ENCODE results near the gene FOXN1.
"Not testable (repeated sequence)": the region's sequence is repeated elsewhere in the genome, so short reads cannot be mapped to it uniquely, and the experiment has no call there.

Gene FOXN1

GRCh38 chr17:28499684-28500357 is 6.3 kb upstream of the FOXN1 start:
- DNase-seq (ENCODE audit: low spot score): no peak

DNA sequence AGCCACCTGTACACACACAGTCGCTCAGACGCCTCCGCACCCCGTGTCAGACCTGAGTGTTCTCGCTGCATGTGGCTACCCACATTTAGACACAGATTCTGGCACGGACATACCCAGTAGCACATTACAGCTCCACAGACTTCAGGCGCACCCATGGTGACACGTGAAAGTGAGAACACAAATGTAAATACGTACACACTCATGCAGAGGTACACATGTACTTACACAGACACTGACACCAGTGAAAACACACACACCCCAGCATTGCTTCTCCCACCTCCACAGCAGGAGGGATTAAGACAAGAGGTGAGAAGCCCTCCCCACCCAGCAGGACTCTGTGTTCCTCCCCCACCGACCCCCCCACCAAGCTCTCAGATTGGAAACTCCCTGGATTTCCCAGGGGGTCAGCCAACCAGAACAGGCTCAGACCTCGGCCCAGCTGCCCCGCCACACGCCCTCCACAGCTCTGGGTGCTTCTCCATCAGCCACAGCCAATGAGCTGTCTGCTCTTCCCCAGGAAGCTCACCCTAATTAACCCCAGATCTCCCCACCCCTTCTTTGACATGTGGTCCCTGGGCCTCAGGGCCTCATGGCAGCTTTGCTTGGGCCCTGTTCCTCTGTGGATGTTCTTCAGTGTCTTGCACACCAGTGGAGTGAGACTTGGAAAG is 5.3 kb upstream of the FOXN1 start:
- DNase-seq (ENCODE audit: low spot score): no peak

DNA sequence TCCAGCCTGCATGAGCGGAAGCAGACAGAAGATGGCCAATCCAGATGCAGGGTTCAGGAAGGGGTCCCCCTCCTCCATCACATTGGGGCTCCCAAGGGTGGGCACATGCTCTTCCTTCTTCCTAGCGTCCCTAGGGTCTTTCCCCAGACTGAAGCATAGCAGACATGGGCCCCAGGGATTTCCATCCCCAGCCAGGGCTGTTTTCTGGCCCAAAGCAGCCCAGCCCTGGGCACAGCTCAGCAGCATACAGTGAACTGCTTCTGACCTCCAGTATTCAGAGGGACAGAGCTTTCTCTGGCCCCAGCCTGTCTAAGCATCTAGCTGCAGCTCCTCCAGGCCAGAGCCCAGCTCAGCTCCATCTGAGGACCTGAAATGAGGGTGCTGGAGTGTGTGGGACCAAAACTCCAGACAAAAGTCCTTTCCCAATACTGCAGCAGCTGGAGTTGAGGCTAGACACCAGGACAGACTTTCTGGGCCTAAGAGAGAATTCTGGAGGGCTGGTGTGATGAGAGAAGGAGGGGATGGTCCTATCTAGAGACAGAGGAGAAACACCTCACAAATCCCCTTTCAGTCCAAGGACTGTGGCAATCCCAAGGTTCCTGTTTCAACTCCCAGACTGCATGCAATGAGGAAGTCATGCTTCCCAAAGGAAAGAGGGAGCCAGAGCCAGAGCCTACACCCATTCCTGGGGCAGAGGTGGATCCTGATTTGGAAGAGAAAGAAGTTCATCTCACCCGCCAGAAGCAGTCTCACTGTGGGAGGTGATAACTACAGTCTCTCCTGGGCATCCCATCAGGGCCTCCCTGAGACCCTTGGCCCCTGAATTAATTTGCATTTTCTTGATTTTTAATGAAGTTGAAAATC is 4.5 kb upstream of the FOXN1 start:
- DNase-seq (ENCODE audit: low spot score): no peak

- no peak for DNase-seq (ENCODE audit: low spot score)
These were observed 2.7 kb upstream of the FOXN1 start for GRCh38 chr17:28503420-28503819.

DNA sequence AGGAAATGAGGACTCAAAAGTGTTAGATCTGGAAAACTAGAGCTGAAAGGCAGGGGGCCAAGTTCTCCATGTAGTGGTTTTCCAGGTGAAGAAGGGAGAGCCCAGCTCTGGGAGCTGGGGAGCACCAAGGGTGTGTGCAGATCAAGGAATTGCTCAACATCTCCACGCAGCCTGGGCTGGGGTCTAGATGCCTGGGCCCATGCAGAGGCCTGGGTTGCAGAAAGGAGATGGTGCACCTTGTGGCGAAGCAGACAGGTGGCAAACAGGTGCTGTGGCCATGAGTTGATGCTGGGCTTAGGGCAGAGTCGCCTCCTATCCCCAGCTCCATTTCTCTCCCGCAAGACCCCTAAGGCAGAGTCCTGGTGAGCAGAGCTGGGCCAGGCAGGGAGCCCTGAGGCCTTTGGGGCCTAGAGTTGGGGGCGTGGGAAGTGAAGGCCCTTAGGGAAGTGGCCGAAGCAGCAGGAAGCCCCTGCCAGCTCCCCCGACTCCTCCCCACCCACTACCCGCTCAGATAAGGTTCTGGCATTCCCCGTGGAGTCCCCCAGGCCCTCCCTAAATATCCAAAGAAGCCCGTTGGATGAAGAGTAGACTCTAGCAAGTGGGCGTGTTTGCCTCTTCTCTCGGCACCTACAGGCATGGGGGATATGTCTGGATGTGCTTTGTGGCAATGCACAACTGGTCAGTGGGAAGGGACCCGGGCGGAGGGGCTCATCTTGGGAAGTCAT is 777 bp downstream of the FOXN1 start:
- DNase-seq (ENCODE audit: low spot score): no peak

- DNase-seq (ENCODE audit: low spot score): no peak
These were observed 1.5 kb downstream of the FOXN1 start for GRCh38 chr17:28507567-28508203.

- DNase-seq (ENCODE audit: low spot score): no peak
These were observed 2.1 kb downstream of the FOXN1 start for GRCh38 chr17:28508211-28508724.

DNA sequence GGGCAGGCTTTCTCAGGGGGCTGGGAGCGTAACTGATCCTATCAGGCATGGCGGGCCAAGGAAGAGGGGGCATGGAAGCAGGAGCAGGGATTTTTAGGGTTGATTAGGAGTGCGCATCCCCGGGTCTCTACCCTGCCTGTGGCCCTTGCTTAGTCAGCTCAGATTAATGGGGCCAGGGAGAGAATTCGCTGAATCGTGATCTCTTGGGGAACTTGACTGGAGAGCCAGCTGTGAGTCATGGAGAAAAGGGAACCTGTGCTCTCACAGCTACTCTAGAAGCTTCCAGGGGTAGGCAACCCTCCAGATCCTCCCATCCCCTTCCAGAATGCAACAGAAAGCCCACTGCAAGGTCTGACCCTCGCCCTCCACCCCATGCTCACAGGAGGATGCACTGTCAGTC is 3.6 kb downstream of the FOXN1 start:
- DNase-seq (ENCODE audit: low spot score): no peak

GRCh38 chr17:28511858-28512461 is 5.8 kb downstream of the FOXN1 start:
- no peak for DNase-seq (ENCODE audit: low spot score)

GRCh38 chr17:28513476-28513875 is 7.3 kb downstream of the FOXN1 start:
- DNase-seq (ENCODE audit: low spot score): no peak

- DNase-seq (ENCODE audit: low spot score): no peak
These were observed 8.4 kb downstream of the FOXN1 start for GRCh38 chr17:28514561-28515002.

DNA sequence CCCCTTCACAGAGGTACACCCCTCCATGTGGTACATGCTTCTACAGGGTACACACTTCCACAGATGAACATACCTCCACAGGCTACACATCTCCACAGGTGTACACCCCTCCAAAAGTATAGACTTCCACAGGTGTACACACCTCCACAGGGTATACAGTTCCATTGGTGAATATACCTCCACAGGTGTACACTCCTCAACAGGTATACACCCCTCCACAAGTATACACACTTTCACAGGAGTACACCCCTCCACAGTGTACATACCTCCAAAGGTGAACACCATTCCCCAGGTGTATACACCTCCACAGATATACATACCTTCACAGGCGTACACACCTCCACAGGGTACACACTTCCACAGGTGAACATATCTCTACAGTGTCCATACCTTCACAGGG is 9.4 kb downstream of the FOXN1 start:
- no peak for DNase-seq (ENCODE audit: low spot score)

DNA sequence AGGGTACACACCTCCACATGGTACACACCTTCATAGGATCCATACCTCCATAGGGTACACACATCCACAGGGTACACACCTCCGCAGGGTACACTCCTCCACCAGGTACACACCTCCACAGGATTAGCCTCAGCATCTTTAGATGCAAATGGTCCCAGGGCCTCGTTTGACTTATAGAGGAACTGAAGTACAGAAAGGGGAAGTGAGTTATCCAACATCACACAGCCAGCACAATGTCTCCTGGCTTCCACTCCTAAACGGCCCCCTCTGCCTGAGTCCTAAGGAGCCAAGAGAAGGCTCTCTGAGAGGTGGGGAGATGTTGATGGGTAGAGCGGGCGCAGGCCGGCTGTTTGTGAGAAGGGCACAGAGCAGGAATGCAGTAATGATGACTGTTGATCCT is 12.0 kb downstream of the FOXN1 start:
- no peak for DNase-seq (ENCODE audit: low spot score)

DNA sequence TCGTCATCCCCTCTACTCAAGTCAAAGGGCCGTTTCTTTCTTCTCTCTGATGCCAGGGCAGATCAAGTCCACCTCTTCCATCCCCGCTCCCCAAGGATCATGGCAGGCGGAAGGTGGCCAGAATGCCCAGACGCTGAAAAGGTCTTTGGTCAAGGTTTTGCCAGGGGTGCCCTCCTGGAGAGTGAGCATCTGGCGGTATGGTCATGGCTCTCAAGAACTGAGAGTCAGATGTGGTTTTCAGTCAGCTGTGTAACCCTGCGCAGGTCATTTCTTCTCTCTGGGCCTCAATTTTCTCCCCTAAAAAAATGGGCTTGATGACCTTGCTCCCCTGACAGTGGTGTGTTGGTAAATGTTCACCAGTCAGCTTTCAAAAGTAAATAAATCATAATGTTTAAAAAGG is 12.4 kb downstream of the FOXN1 start:
- DNase-seq (ENCODE audit: low spot score): no peak

DNA sequence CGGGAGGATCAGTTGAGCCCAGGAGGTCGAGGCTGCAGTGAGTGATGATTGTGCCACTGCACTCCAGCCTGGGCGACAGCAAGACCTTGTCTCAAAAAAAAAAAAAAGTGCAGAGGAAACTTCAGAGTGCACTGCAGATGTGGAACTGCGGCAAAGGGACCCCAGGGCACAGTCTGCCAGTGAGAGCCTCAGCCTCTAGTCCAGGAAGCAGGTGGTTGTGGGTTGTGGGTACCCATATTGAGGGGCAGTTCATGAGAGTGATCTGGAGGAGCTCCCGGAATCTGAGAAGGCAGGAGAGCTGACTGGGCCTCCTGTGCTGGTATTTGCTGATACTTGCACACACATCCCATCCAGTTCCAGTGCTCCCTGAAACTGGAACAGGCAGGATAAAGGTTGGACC is 13.1 kb downstream of the FOXN1 start:
- DNase-seq (ENCODE audit: low spot score): no peak

GRCh38 chr17:28520687-28521086 is 14.5 kb downstream of the FOXN1 start:
- DNase-seq (ENCODE audit: low spot score): no peak

- DNase-seq (ENCODE audit: low spot score): no peak
These were observed 15.3 kb downstream of the FOXN1 start for GRCh38 chr17:28521311-28522085.

DNA sequence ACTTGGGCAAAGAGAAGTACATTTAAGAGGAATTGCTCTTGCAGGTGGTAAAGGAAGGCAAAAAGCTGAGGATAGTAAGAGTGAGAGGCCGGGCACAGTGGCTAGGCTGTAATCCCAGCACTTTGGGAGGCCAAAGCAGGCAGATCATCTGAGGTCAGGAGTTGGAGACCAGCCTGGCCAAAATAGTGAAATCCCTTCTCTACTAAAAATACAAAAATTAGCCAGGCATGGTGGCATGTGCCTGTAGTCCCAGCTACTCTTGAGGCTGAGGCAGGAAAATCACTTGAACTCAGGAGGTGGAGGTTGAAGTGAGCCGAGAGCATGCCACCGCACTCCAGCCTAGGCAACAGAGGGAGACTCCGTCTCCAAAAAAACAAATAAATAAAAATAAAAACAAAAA is 16.1 kb downstream of the FOXN1 start:
- not testable (repeated sequence) for DNase-seq (ENCODE audit: low spot score)

DNA sequence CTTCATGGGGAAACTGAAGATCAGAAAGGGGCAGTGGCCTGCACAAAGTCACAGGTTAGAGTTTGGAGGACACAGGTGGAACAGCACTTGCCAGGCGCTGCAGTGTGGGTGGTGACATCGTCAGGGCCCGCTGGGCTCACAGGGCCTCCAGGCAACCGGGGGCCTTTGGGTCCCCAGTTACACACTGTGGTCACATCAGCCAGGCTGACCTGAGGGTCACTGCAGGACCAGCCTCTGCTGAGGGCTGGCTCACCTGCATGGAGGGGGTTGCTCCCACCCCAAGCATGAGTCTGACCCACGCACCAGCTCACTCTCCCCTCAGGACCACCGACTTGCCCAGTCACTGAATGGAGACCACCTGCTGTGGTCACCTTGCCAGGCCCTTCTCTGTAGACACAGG is 17.0 kb downstream of the FOXN1 start:
- DNase-seq (ENCODE audit: low spot score): no peak

- no peak for DNase-seq (ENCODE audit: low spot score)
These were observed 17.7 kb downstream of the FOXN1 start for GRCh38 chr17:28523876-28524275.

Measured in HuH-7.5 (cell line).